ENCODE data around the gene MYLK.

The MYLK gene

GRCh38 chr3:123638936-123639689, 245.0 kb downstream of the MYLK start:
- no peak for DNase-seq

GRCh38 chr3:123637841-123638240, 246.3 kb downstream of the MYLK start:
- no peak for DNase-seq

- DNase-seq: no peak
Observed at GRCh38 chr3:123637131-123637530, 247.0 kb downstream of the MYLK start.

- DNase-seq: no peak
Observed at GRCh38 chr3:123636431-123636841, 247.7 kb downstream of the MYLK start.

GRCh38 chr3:123635717-123636116, 248.4 kb downstream of the MYLK start:
- no peak for DNase-seq

GRCh38 chr3:123635217-123635616, 248.9 kb downstream of the MYLK start:
- DNase-seq: no peak

GRCh38 chr3:123634149-123635051, 249.7 kb downstream of the MYLK start:
- no peak for DNase-seq

GRCh38 chr3:123633530-123633929, 250.6 kb downstream of the MYLK start:
- DNase-seq: no peak

- no peak for DNase-seq
Observed at GRCh38 chr3:123632161-123632655, 251.9 kb downstream of the MYLK start.

GRCh38 chr3:123629747-123630047, 254.4 kb downstream of the MYLK start:
- no peak for DNase-seq

- DNase-seq: no peak
Observed at GRCh38 chr3:123628996-123629746, 255.0 kb downstream of the MYLK start.

- DNase-seq: no peak
Observed at GRCh38 chr3:123627673-123628670, 256.2 kb downstream of the MYLK start.

GRCh38 chr3:123626881-123627280, 257.3 kb downstream of the MYLK start:
- DNase-seq: no peak

- no peak for DNase-seq
Observed at GRCh38 chr3:123624302-123624701, 259.8 kb downstream of the MYLK start.

- no peak for DNase-seq
Observed at GRCh38 chr3:123623346-123623880, 260.7 kb downstream of the MYLK start.

GRCh38 chr3:123622766-123623165, 261.4 kb downstream of the MYLK start:
- no peak for DNase-seq

- DNase-seq: no peak
Observed at GRCh38 chr3:123621850-123622189, 262.3 kb downstream of the MYLK start.

GRCh38 chr3:123621186-123621849, 262.8 kb downstream of the MYLK start:
- DNase-seq: no peak

GRCh38 chr3:123620343-123620742, 263.8 kb downstream of the MYLK start:
- DNase-seq: no peak

GRCh38 chr3:123618768-123619484, 265.2 kb downstream of the MYLK start:
- DNase-seq: no peak

Measured in stimulated activated CD4-positive, alpha-beta T cell treated with anti-CD3 and anti-CD28 coated beads, Interleukin-15, amount 100 ng/mL, for 24 hours (primary cell).